Upper lobe of left lung (tissue), 4 donors: ENCODE measurements around the gene C1orf87.

ENCODE experiments used
- CTCF ChIP-seq, 6 experiments: fragments of 450-650 bp in 4 of 6; fragments of 200-600 bp in 2 of 6; sonication (generic) in 2 of 6; IDR thresholded peaks; one replicate each; pipeline ENCODE4 v1.5.1; 2016 to 2019; ENCODE audit warnings: antibody characterized with exemption in 6 of 6
- POLR2A ChIP-seq, 4 donors: fragments of 450-650 bp; IDR thresholded peaks; one replicate each; pipeline ENCODE4 v1.5.1; 2016 to 2017; ENCODE audit warnings: antibody characterized with exemption in 4 of 4, mild to moderate bottlenecking in 2 of 4
- POLR2AphosphoS5 ChIP-seq, 2 donors: sonication (generic); formaldehyde crosslinking; IDR thresholded peaks; one replicate each; pipeline ENCODE4 v1.5.1; 2017; ENCODE audit warnings: antibody characterized with exemption in 2 of 2

- no peak for TF ChIP-seq CTCF (IDR thresholded peaks at IDR 0.05)
- no peak for TF ChIP-seq POLR2A (IDR thresholded peaks at IDR 0.05)
- TF ChIP-seq POLR2AphosphoS5 (IDR thresholded peaks at IDR 0.05), result no peak
Observed at GRCh38 chr1:59978026-59978425, 95.5 kb downstream of the C1orf87 start.
